Heart left ventricle (tissue), 16 donors: ENCODE measurements around the gene MLPH. TPM values are rescaled to one million over a fixed set of nuclear protein-coding genes. Genes with fewer than 3 reads are reported as not detected.

Experiments
- ATAC-seq, 4 donors: fragments of 200-7000 bp; cut with Tn5 transposase; one replicate each; pipeline ENCODE4 v1.9.1; 2020 to 2022; ENCODE audit warnings: moderate library complexity in 4 of 4, mild to moderate bottlenecking in 3 of 4, moderate number of reproducible peaks in 1 of 4
- DNase-seq, 5 donors: peaks; one replicate each; pipeline ENCODE4 v3.0.0-alpha.2; 2020
- H3K27ac ChIP-seq, 12 donors: fragments of 200-600 bp; sonication (generic) in 4 of 12; one replicate each; pipeline versions ENCODE4 v1.5.0 to v1.8.0; 2016 to 2022; ENCODE audit warnings: mild to moderate bottlenecking in 2 of 12
- H3K27me3 ChIP-seq, 9 donors: fragments of 200-600 bp; sonication (generic) in 2 of 9; one replicate each; pipeline versions ENCODE4 v1.5.1 to v1.8.0; 2016 to 2022; ENCODE audit warnings: mild to moderate bottlenecking in 3 of 9
- H3K36me3 ChIP-seq, 9 donors: fragments of 200-600 bp; sonication (generic) in 2 of 9; one replicate each; pipeline versions ENCODE4 v1.5.0 to v1.8.0; 2018 to 2022; ENCODE audit warnings: mild to moderate bottlenecking in 2 of 9
- H3K4me1 ChIP-seq, 12 donors: fragments of 200-600 bp; sonication (generic) in 4 of 12; one replicate each; pipeline versions ENCODE4 v1.5.0 to v1.8.0; 2016 to 2022; ENCODE audit warnings: mild to moderate bottlenecking in 3 of 12
- H3K4me3 ChIP-seq, 12 donors: fragments of 200-600 bp; sonication (generic) in 4 of 12; one replicate each; pipeline versions ENCODE4 v1.5.0 to v1.8.0; 2017 to 2022; ENCODE audit warnings: mild to moderate bottlenecking in 9 of 12, moderate library complexity in 4 of 12
- H3K9me3 ChIP-seq, 12 donors: fragments of 200-600 bp; sonication (generic) in 4 of 12; one replicate each; pipeline versions ENCODE4 v1.5.0 to v1.8.0; 2016 to 2022; ENCODE audit warnings: mild to moderate bottlenecking in 1 of 12
- CTCF ChIP-seq, 12 donors: fragments of 200-600 bp; sonication (generic) in 4 of 12; IDR thresholded peaks; one replicate each; pipeline versions ENCODE4 v1.5.0 to v1.8.0; 2018 to 2022; ENCODE audit warnings: antibody characterized with exemption in 12 of 12, mild to moderate bottlenecking in 5 of 12
- POLR2A ChIP-seq, 2 donors: fragments of 450-650 bp; IDR thresholded peaks; one replicate each; pipeline ENCODE4 v1.6.1; 2017; ENCODE audit warnings: antibody characterized with exemption in 2 of 2, mild to moderate bottlenecking in 2 of 2, moderate library complexity in 2 of 2
- WGBS, 4 donors: extraction: QIAGEN DNeasy Blood & Tissue Kit in 2 of 4; methylation state at CpG; one replicate each; pipeline versions ENCODE4 v1.1.5 to v1.1.7; 2013 to 2018; 5-methylcytosine and 5-hydroxymethylcytosine counted together
- intact Hi-C, 10 donors: fragments of 100-400 bp; cut with DNase I; formaldehyde crosslinking; loops; one replicate each; pipeline versions ENCODE4 v1.11.1 to v1.14.2; 2022
- polyA plus RNA-seq, 2 donors: library from polyadenylated mRNA; stranded (reverse); fragments of 200-250 nt; gene quantifications; one replicate each; pipeline ENCODE4 v1.2.3, GENCODE V29; 2013
- total RNA-seq, 9 donors: library from RNA; depleted of rRNA in 2 of 9; stranded (reverse); fragments of >200 nt in 2 of 9; fragmentation: NEBNext Ultra II Directional in 3 of 9; extraction: Animal tissue kit (Norgen Biotek cat#: 25700) in 3 of 9; gene quantifications; one replicate each; pipeline versions ENCODE4 v1.1.0 to v1.2.4, GENCODE V29; 2016 to 2023
- donor health status: ischemic (EF 13 %, LVEDD 7.1; RV severe dilation, severe dysfunction).
- donor health status: healthy with polysubstance abuse.
- donor health status: DM: no; HTN: yes; CAD: no.
- donor health status: DM: no; HTN: no; CAD: no.
- donor health status: ischemic (EF 25% LVEDD 6.9; RV normal size, moderate dysfunction).
- donor health status: ischemic (EF 25% LVEDD 5.7; RV mildly dilated, moderate dysfunction).
- donor health status: healthy.
- donor health status: DM: yes; HTN: yes; CAD: no.
- donor health status: ischemic (EF 35%, LVEDD 5.7; RV mildly dilated, moderate dysfunction).
- donor health status: nonischemic (EF 11% LVEDD 7.7; RV severe dilation, severe dysfunction).
- donor health status: DM: yes; HTN: yes; CAD: no.
- donor health status: PGD.
- donor health status: ischemic (EF 29% LVEDD 5.4; RV normal size, mild dysfunction).
- donor health status: nonischemic (EF 23%, LVEDD 6.1; RV moderate dilation, normal function).

The MLPH gene
- total and polyA plus RNA-seq, 11 donors, result 18.3 to 60.3 (median 30.7) TPM

DNA sequence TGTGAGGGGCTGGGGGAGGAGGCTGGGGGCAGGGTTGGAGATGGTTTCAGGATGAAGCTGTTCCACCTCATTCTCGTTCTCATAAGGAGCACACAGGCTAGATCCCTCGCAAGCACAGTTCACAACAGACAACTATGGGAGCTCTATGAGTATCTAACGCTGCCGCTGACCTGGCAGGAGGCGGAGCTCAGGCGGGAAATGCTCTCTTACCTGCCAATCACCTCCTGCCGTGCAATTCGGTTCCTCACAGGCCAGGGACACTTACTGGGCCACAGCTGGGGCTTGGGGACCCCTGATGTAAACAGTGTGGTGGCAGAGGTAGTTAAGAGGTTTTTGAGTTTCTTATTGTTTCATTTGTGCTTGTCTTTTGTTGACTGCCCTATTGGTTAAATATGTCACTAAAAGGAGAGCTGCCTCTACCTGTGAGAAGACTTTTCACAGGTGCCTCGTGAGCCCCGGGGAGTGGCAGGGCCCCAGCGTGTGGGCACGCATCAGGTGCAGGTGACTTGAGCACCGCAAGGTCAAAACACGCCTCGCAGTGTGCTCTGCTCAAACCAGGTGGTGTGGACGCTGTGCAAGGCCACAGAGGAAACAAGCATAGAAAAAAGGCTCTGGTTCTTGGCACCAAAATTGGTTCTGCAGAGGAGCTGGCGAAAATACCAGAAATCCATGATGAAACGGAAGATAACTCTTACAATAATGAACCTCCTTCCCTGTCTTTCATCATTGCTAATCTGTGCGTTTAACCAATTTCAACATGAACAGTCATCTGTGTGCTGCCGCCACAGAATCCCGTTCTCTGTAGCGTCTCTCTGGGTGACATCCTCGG, 10.2 kb downstream of the MLPH start:
- no peak overlapping the region for H3K4me3 ChIP-seq
- ATAC-seq (no peak), DNase-seq (no peak)
- WGBS, 4 donors, result 81 to 86% (median 84%) methylated on average over 23 of the region's 23 CpGs
- H3K27ac ChIP-seq, result no peak overlapping the region
- H3K4me1 ChIP-seq, result peaks cover 0 to 14% (median 0%) of the 10 kb centered on the region in 12 donors
- no peaks in the 10 kb centered on the region for H3K27me3 ChIP-seq
- TF ChIP-seq POLR2A (IDR thresholded peaks at IDR 0.05) (no peak), CTCF (IDR thresholded peaks at IDR 0.05) (no peak)
- intact Hi-C loops, result no loop called here
- peaks cover 0 to 11% (median 0%) of the 10 kb centered on the region in 9 donors for H3K36me3 ChIP-seq
- H3K9me3 ChIP-seq, result peaks cover 0 to 3% (median 0%) of the 10 kb centered on the region in 12 donors

DNA sequence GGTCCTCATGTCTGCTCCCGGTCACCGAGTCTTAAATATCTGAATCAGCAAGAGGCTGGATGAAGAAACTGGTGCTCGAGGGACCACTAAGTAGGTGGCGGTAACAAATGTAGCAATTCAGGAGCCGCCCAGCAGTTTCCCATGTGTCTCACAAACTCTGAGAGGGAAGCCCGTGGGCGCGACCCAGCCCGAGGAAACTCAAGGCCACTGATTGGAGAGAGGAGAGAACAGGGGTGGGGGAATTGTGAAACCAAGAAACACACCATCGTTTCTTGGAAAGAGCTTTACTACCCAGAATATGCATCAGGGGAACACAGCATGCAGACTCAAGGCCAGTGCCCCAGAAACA, 10.8 kb downstream of the MLPH start:
- TF ChIP-seq POLR2A (IDR thresholded peaks at IDR 0.05), result no peak
- no peak for TF ChIP-seq CTCF (IDR thresholded peaks at IDR 0.05)
- Histone ChIP-seq H3K4me1 (peaks cover 0 to 20% (median 0%) of the 10 kb centered on the region in 12 donors), H3K9me3 (no peaks in the 10 kb centered on the region), H3K36me3 (peaks cover 0 to 11% (median 0%) of the 10 kb centered on the region in 9 donors), H3K4me3 (no peak overlapping the region), H3K27me3 (no peaks in the 10 kb centered on the region), H3K27ac (no peak overlapping the region)
- intact Hi-C loops, result no loop called here
- DNase-seq, result no peak
- WGBS, 4 donors, result 72 to 74% (median 73%) methylated on average over 10 of the region's 10 CpGs
- ATAC-seq, result no peak

DNA sequence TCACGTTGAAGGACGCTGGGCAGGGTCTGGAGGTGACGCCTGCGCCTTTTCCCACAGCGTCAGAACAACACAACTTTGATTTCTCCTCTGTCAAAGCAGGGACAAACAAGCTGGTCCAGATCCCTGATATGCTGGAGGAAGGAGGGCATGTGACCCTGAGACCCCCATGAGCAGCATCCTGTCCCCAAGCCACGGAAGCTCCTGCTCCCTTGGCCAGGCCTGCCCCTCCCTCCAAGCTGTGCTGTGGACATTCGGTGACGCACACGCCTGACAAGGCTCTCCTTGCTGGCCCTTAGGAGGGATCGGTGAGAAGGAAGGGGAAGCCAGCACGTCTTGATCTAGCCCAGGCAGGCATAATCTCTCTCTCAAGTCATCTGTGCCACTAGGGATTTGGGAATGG, 11.3 kb downstream of the MLPH start:
- Histone ChIP-seq H3K27ac (no peak overlapping the region), H3K4me1 (peaks cover 0 to 20% (median 0%) of the 10 kb centered on the region in 12 donors), H3K9me3 (no peaks in the 10 kb centered on the region), H3K4me3 (no peak overlapping the region), H3K36me3 (peaks cover 0 to 11% (median under 1%) of the 10 kb centered on the region in 9 donors), H3K27me3 (no peaks in the 10 kb centered on the region)
- intact Hi-C loops, result no loop called here
- WGBS, 4 donors, result 70 to 82% (median 74%) methylated on average over 11 of the region's 11 CpGs
- DNase-seq, result no peak
- TF ChIP-seq POLR2A (IDR thresholded peaks at IDR 0.05), result no peak
- no peak for TF ChIP-seq CTCF (IDR thresholded peaks at IDR 0.05)
- no peak for ATAC-seq

DNA sequence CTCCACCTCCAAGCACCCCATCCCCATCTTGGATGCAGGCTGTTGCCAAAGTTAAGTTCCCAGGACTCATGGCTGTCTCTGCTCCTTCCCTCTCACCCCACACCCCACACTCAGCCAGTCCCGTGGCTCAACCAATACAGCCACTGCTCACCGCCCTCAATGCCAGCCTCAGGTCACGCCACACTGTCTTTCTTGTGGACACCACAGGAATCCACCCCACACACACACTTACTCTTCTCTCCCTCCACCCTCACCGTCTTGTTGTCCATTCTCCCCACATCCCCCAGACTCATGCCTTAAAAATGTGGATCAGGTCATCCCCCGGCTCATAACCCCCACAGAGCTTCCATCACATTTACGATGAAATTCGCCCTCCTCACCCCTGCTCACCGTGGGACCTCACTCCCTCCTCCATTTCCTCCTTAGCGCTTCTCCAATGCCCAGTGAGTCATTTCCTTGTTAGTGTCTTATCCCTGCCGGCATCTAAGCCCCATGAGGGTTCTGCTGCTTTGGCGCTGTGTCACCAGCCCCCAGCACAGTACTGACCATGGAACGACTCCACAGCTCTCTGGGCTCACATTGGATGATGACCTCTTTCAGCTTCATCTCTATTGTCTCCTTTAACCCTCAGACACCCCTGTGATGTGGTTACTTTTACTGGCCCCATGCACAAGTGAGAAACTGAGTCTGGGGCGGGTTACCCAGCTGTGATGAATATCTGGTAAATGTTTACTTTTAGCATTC, 13.8 kb downstream of the MLPH start:
- no peak overlapping the region for H3K27ac ChIP-seq
- H3K27me3 ChIP-seq, result no peaks in the 10 kb centered on the region
- H3K9me3 ChIP-seq, result no peaks in the 10 kb centered on the region
- TF ChIP-seq CTCF (IDR thresholded peaks at IDR 0.05) (no peak), POLR2A (IDR thresholded peaks at IDR 0.05) (no peak)
- 58 to 66% (median 60%) methylated on average over 13 of the region's 13 CpGs for WGBS, 4 donors
- H3K36me3 ChIP-seq, result peaks cover 0 to 4% (median 0%) of the 10 kb centered on the region in 9 donors
- DNase-seq, result no peak
- ATAC-seq, result peak in 3 of 4 donors; percentile 31 to 56 (median 44)
- H3K4me3 ChIP-seq, result no peak overlapping the region
- intact Hi-C loops, result no loop called here
- peaks cover 0 to 20% (median 0%) of the 10 kb centered on the region in 12 donors for H3K4me1 ChIP-seq
